Measurements from ENCODE around the gene IGSF3.

- TF ChIP-seq EZH2 (IDR thresholded peaks at IDR 0.05; ENCODE audit: low read length, missing control alignments) (no peak), CTCF (conservative IDR thresholded peaks at IDR 0.05 in 1 of 2, IDR thresholded peaks at IDR 0.05 in 1 of 2; ENCODE audit: low read depth in 1 of 2, low read length in 2 of 2) (no peak)
Measured at GRCh38 chr1:116572099-116572498, 95.4 kb downstream of the IGSF3 start.
